ENCODE data around the gene BAHCC1.

BAHCC1 gene

DNA sequence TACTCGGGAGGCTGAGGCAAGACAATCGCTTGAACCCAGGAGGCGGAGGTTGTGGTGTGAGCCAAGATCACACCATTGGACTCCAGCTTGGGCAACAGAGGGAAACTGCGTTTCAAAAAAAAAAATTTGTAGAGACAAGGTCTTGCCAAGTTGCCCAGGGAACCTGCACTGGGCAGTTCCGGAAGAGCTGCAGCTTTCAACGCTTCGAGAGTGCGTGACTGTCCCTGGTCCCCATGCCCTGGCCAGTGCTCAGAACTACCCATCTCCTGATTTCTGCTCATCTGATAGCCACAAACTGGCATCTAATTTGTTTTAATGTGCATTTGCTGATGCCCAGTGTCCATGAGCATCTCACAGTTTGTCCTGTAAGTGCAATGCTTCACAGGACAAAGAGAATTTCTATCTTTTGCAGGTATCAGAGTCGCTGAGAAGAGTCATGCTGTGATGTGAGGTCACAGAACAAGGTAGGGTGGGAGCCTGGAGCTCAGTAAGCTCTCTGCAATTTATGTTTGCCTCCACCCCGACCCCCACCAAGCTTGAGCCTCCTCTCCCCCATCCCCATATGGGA is 113.5 kb downstream of the BAHCC1 start:
- peak overlapping the region; percentile 87 for H3K4me3 ChIP-seq (ENCODE audit: low read depth, low read length)
- TF ChIP-seq, protein P1, sequence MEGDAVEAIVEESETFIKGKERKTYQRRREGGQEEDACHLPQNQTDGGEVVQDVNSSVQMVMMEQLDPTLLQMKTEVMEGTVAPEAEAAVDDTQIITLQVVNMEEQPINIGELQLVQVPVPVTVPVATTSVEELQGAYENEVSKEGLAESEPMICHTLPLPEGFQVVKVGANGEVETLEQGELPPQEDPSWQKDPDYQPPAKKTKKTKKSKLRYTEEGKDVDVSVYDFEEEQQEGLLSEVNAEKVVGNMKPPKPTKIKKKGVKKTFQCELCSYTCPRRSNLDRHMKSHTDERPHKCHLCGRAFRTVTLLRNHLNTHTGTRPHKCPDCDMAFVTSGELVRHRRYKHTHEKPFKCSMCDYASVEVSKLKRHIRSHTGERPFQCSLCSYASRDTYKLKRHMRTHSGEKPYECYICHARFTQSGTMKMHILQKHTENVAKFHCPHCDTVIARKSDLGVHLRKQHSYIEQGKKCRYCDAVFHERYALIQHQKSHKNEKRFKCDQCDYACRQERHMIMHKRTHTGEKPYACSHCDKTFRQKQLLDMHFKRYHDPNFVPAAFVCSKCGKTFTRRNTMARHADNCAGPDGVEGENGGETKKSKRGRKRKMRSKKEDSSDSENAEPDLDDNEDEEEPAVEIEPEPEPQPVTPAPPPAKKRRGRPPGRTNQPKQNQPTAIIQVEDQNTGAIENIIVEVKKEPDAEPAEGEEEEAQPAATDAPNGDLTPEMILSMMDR (conservative IDR thresholded peaks at IDR 0.05; ENCODE audit: low read depth, low read length), result no peak
- DNase-seq (ENCODE audit: low read depth), result peak; percentile 47

DNA sequence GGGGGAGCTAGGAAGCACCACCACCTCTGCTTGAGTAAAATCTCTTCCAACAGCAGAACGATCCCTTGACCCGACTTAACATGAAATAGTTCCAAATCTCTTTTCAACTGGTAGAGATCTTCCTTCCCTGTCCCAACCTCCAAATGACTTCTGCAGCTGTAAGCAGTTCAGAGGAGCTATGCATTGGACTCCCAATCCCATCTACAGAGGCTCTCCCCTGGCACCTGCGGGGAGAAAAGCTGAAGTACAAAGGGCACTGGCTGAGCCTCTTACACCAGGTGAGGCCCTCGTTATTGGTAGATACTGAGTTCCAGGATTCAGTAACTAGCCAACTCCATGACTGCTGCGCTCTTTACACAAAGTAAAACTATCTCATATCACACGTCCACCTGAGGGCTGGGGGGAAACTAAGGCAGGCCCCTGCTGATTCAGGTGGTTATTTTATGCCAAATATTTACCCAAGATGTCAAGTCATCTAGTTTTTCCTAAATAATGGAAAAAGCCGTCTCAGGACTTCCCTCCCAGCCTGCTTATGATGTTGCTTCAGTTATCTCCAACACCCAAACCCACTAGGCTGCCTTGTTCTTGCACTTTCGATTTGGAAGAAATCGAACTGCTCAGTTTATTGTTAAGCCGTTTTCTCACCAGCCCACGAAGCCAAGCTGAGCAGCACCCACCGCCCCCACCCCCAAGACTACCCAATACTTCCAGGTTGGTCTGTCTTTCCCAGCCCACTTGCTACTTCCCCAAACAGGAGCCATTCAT is 114.1 kb downstream of the BAHCC1 start:
- TF ChIP-seq, protein P1 (conservative IDR thresholded peaks at IDR 0.05; ENCODE audit: low read depth, low read length), result no peak
- peak; percentile 50 for DNase-seq (ENCODE audit: low read depth)
- peak overlapping the region; percentile 87 for H3K4me3 ChIP-seq (ENCODE audit: low read depth, low read length)

DNA sequence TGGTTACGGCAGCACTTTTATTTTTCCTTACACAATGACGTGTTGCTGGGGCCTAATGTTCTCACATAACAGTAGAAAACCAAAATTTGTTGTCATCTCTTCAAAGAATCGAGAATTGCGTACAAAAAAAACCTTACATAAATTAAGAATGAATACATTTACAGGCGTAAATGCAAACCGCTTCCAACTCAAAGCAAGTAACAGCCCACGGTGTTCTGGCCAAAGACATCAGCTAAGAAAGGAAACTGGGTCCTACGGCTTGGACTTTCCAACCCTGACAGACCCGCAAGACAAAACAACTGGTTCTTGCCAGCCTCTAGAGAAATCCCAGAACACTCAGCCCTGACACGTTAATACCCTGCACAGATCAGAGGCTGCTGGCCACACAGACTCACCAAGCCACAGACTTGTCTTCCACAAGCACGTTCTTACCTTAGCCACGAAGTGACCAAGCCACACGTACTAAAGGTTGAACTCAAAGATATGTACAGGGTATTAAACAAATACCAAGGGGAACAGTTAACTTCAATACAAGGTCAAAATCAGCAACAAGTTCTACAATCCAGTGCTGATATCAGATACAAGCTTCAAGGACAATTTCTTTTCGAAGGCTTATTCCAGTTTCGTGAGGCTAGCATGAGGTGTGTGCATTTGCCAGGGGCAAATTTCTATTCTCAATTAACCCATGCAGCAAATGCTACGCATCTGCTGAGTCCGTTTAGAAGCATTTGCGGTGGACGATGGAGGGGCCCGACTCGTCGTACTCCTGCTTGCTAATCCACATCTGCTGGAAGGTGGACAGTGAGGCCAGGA is 114.9 kb downstream of the BAHCC1 start:
- TF ChIP-seq, protein P1 (conservative IDR thresholded peaks at IDR 0.05; ENCODE audit: low read depth, low read length), result no peak
- DNase-seq (ENCODE audit: low read depth), result peak; percentile 42
- H3K4me3 ChIP-seq (ENCODE audit: low read depth, low read length), result peak overlapping the region; percentile 87

DNA sequence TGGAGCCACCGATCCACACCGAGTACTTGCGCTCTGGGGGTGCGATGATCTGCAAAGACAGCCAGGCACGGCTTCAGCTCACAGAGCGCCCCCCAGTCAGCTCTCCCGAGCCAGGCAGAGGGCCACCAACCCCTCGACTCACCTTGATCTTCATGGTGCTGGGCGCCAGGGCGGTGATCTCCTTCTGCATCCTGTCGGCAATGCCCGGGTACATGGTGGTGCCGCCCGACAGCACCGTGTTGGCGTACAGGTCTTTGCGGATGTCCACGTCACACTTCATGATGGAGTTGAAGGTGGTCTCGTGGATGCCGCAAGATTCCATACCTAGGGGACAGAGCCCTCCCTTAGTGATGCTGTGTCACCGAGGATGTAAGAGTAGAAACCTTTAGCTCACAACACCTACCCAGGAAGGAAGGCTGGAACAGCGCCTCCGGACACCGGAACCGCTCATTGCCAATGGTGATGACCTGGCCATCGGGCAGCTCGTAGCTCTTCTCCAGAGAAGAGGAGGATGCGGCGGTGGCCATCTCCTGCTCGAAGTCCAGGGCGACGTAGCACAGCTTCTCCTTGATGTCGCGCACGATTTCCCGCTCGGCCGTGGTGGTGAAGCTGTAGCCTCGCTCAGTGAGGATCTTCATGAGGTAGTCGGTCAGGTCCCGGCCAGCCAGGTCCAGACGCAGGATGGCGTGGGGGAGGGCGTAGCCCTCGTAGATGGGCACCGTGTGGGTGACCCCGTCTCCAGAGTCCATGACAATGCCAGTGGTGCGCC is 115.7 kb downstream of the BAHCC1 start:
- DNase-seq (ENCODE audit: low read depth), result peak; percentile 51
- TF ChIP-seq, protein P1 (conservative IDR thresholded peaks at IDR 0.05; ENCODE audit: low read depth, low read length), result peak; percentile 2
- peak overlapping the region; percentile 87 for H3K4me3 ChIP-seq (ENCODE audit: low read depth, low read length)

DNA sequence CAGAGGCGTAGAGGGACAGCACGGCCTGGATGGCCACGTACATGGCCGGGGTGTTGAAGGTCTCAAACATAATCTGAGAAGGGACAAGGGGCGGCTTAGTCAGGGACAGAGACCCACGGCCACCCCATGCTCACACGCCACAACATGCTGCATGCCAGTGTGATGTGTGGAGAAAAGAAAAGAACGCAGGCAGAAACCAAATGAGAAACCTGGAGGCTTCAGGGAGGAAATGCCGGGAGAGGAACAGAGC is 116.2 kb downstream of the BAHCC1 start:
- peak; percentile 57 for DNase-seq (ENCODE audit: low read depth)
- peak overlapping the region; percentile 87 for H3K4me3 ChIP-seq (ENCODE audit: low read depth, low read length)
- TF ChIP-seq, protein P1 (conservative IDR thresholded peaks at IDR 0.05; ENCODE audit: low read depth, low read length), result peak; percentile 1

DNA sequence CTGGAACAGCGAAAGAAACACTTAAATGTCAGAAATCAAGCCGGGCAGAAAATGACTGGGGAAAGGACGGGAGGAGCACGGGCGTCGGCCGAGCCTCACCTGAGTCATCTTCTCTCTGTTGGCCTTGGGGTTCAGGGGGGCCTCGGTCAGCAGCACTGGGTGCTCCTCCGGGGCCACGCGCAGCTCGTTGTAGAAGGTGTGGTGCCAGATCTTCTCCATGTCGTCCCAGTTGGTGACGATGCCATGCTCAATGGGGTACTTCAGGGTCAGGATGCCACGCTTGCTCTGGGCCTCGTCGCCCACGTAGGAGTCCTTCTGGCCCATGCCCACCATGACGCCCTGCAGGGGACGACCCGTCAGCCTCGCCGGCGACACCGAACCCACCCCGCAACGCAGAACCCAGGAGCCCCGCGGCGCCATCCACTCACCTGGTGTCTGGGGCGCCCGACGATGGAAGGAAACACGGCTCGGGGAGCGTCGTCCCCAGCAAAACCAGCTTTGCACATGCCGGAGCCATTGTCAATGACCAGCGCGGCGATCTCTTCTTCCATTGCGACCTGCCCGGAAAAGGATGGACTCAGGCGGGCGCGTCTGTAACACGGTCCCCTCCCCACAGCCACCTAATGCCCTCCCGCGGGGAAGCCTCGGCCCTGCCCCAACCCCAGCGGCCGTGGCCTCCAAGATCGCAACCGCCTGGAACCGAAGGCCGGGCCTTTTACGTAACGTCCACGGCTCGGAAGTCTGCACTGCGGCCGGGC is 116.7 kb downstream of the BAHCC1 start:
- DNase-seq (ENCODE audit: low read depth), result no peak
- peak overlapping the region; percentile 87 for H3K4me3 ChIP-seq (ENCODE audit: low read depth, low read length)
- TF ChIP-seq, protein P1 (conservative IDR thresholded peaks at IDR 0.05; ENCODE audit: low read depth, low read length), result no peak
